ENCODE measurements around the gene DAB2IP. TPM values are rescaled to one million over a fixed set of nuclear protein-coding genes. Genes with fewer than 3 reads are reported as not detected.

Gene DAB2IP
- total RNA-seq, 4 donors from 2014 or later: 42.0 to 93.4 (median 47.9) TPM

- Histone ChIP-seq H3K9me3 (no peaks in the 10 kb centered on the region), H3K4me1 (peaks cover 7 to 99% (median 60%) of the 10 kb centered on the region in 3 donors), H3K4me3 (peak overlapping the region; percentile 33 to 61), H3K27ac (peak overlapping the region; percentile 54 to 92 (median 89)), H3K36me3 (no peaks in the 10 kb centered on the region), H3K27me3 (no peaks in the 10 kb centered on the region)
- peak; percentile 32 for ATAC-seq
- WGBS, 2 donors (ENCODE audit: low coverage in 1 of 2): 10 to 13% methylated on average over 4 of the region's 11 CpGs
- no peak for TF ChIP-seq POLR2A (IDR thresholded peaks at IDR 0.05)
- TF ChIP-seq CTCF (IDR thresholded peaks at IDR 0.05): peak in 3 of 4 experiments; percentile 24 to 66 (median 43)
- peak; percentile 35 for TF ChIP-seq POLR2AphosphoS5 (IDR thresholded peaks at IDR 0.05)
- no peak for TF ChIP-seq EP300 (IDR thresholded peaks at IDR 0.05)
Observed at GRCh38 chr9:121744002-121744686, 92.7 kb downstream of the DAB2IP start.

- Histone ChIP-seq H3K4me3 (peak overlapping the region in 1 of 2 donors; percentile 61), H3K4me1 (peaks cover 7 to 99% (median 58%) of the 10 kb centered on the region in 3 donors), H3K27me3 (no peaks in the 10 kb centered on the region), H3K36me3 (no peaks in the 10 kb centered on the region), H3K9me3 (no peaks in the 10 kb centered on the region), H3K27ac (peak overlapping the region; percentile 54 to 92 (median 89))
- no peak for ATAC-seq
- TF ChIP-seq POLR2A (IDR thresholded peaks at IDR 0.05) (no peak), EP300 (IDR thresholded peaks at IDR 0.05) (no peak), POLR2AphosphoS5 (IDR thresholded peaks at IDR 0.05) (no peak), CTCF (IDR thresholded peaks at IDR 0.05) (no peak)
- 23 to 48% methylated on average over 3 to 5 of the region's 11 CpGs for WGBS, 2 donors (ENCODE audit: low coverage in 1 of 2)
Observed at GRCh38 chr9:121744687-121745395, 93.4 kb downstream of the DAB2IP start.

- ATAC-seq: no peak
- Histone ChIP-seq H3K4me1 (peaks cover 7 to 99% (median 58%) of the 10 kb centered on the region in 3 donors), H3K9me3 (no peaks in the 10 kb centered on the region), H3K36me3 (no peaks in the 10 kb centered on the region), H3K27me3 (no peaks in the 10 kb centered on the region), H3K27ac (peak overlapping the region in 3 of 4 donors; percentile 87 to 92 (median 91)), H3K4me3 (no peak overlapping the region)
- no CpG with 5 or more reads among the region's 4 CpGs for WGBS, 2 donors (ENCODE audit: low coverage in 1 of 2)
- no peak for TF ChIP-seq CTCF (IDR thresholded peaks at IDR 0.05)
- TF ChIP-seq POLR2A (IDR thresholded peaks at IDR 0.05): no peak
- TF ChIP-seq EP300 (IDR thresholded peaks at IDR 0.05): no peak
- no peak for TF ChIP-seq POLR2AphosphoS5 (IDR thresholded peaks at IDR 0.05)
Observed at GRCh38 chr9:121745396-121745695, 93.9 kb downstream of the DAB2IP start.

GRCh38 chr9:121746411-121746810 is 95.0 kb downstream of the DAB2IP start:
- 83% methylated on average over 4 of the region's 5 CpGs; no CpG with 5 or more reads in 1 of the 2 donors for WGBS, 2 donors (ENCODE audit: low coverage in 1 of 2)
- no peak for ATAC-seq

More at GRCh38 chr9:121746411-121746810, 95.0 kb downstream of the DAB2IP start:
- Histone ChIP-seq H3K27me3 (no peaks in the 10 kb centered on the region), H3K9me3 (no peaks in the 10 kb centered on the region), H3K27ac (peak overlapping the region in 3 of 4 donors; percentile 48 to 92 (median 87)), H3K36me3 (no peaks in the 10 kb centered on the region), H3K4me3 (no peak overlapping the region), H3K4me1 (peaks cover 7 to 99% (median 56%) of the 10 kb centered on the region in 3 donors)
- no peak for TF ChIP-seq EP300 (IDR thresholded peaks at IDR 0.05)
- TF ChIP-seq POLR2AphosphoS5 (IDR thresholded peaks at IDR 0.05): no peak
- TF ChIP-seq POLR2A (IDR thresholded peaks at IDR 0.05): no peak
- no peak for TF ChIP-seq CTCF (IDR thresholded peaks at IDR 0.05)
